ENCODE measurements around the gene WASHC4.

WASHC4 gene, protein sequence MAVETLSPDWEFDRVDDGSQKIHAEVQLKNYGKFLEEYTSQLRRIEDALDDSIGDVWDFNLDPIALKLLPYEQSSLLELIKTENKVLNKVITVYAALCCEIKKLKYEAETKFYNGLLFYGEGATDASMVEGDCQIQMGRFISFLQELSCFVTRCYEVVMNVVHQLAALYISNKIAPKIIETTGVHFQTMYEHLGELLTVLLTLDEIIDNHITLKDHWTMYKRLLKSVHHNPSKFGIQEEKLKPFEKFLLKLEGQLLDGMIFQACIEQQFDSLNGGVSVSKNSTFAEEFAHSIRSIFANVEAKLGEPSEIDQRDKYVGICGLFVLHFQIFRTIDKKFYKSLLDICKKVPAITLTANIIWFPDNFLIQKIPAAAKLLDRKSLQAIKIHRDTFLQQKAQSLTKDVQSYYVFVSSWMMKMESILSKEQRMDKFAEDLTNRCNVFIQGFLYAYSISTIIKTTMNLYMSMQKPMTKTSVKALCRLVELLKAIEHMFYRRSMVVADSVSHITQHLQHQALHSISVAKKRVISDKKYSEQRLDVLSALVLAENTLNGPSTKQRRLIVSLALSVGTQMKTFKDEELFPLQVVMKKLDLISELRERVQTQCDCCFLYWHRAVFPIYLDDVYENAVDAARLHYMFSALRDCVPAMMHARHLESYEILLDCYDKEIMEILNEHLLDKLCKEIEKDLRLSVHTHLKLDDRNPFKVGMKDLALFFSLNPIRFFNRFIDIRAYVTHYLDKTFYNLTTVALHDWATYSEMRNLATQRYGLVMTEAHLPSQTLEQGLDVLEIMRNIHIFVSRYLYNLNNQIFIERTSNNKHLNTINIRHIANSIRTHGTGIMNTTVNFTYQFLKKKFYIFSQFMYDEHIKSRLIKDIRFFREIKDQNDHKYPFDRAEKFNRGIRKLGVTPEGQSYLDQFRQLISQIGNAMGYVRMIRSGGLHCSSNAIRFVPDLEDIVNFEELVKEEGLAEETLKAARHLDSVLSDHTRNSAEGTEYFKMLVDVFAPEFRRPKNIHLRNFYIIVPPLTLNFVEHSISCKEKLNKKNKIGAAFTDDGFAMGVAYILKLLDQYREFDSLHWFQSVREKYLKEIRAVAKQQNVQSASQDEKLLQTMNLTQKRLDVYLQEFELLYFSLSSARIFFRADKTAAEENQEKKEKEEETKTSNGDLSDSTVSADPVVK

DNA sequence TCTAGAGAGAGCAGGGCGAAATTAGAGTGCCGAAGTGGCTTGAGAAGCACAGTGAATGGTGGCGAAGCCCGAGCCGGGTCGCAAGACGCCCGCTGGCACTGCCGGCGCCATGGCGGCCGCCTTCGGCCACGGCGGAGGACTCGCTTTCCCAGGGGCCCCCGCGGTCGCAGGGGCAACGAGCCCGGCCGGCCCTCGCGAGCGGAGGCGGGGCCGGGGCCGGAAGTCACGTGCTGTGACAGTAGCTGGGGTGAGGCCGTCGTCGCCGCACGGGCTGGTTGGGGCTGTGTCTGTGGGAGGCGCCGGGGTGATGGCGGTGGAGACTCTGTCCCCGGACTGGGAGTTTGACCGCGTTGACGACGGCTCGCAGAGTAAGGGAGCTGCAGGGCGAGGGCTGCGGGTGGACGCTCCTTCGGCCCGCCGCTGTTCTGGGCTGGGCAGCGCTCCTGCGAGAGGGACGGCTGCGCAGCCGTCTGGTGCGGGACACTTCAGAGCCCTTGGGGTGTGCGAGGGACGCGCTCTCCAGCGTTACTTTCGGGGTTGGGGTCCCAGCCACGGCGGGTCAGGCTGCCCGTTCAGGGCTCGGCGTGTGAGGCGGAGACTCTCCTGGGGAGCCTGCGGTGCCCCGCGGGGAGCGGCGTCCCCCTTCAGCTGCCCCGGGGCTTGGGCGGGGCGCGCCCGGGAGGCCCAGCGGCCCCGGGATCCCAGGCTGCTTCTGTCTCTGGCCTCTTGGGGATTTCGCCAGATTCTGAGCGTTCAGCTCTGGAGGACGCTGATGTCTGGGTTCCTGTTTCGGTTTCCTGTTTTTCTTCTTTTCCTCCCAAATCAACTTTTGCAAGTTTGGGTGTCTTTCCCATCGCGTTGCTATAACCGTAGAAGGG lies at the start of gene WASHC4:
Gene WASHC4 (plus strand): TSS at position 238 of the 878 bp plus-strand sequence. CDS start 70 bp downstream, at position 308.
- no peaks in the 10 kb centered on the region for H3K9me3 ChIP-seq (ENCODE audit: insufficient read depth, low read depth, low read length)
- peak within 1 kb of the TSS; percentile 80 for H3K27ac ChIP-seq (ENCODE audit: low read length)
- H3K4me1 ChIP-seq (ENCODE audit: insufficient read depth, low read length), result peaks cover 18% of the 10 kb centered on the region; the same call in 1 of the 2 replicates
- H3K27me3 ChIP-seq (ENCODE audit: insufficient read depth, low read length), result no peaks in the 10 kb centered on the region
- peaks cover 11% of the 10 kb centered on the region for H3K36me3 ChIP-seq (ENCODE audit: insufficient read depth, low read depth, low read length)
- H3K9ac ChIP-seq (ENCODE audit: low read depth, low read length), result peak within 1 kb of the TSS; percentile 93
- peak within 1 kb of the TSS; percentile 78 for H3K4me3 ChIP-seq (ENCODE audit: low read length)

DNA sequence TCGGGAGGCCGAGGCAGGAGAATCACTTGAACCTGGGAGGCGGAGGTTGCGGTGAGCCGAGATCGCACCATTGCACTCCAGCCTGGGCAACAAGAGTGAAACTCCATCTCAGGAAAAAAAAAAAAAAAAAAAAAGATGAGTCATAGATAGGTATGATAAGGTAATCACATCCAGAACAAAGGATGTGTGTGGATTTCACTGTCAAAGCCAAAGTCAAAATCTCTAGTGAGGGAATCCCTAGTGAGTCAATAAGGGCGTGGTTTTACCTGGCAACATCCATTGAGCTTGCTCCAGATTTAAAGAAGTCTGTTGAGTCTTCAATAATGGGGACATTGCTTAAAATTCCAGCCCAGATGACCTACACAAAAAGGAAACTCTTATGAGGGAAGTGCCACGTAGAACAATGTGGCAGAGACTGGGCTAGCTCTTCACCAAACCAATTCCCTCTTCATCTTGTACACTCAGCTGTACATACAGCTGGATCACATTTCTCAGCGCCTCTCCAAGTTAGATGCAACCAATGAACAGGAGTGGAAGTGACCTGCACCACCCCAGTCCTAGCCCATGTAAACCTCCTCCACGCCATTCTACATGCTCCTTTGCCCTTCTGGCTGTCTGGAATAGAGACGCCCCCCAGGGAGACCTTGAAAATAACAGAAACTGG lies 46.7 kb upstream of the WASHC4 start:
- Histone ChIP-seq H3K36me3 (ENCODE audit: insufficient read depth, low read depth, low read length) (peaks cover 12% of the 10 kb centered on the region; the same call in 1 of the 2 replicates), H3K27me3 (ENCODE audit: insufficient read depth, low read length) (no peaks in the 10 kb centered on the region), H3K27ac (ENCODE audit: low read length) (no peak overlapping the region), H3K9ac (ENCODE audit: low read depth, low read length) (no peak overlapping the region), H3K4me1 (ENCODE audit: insufficient read depth, low read length) (no peaks in the 10 kb centered on the region), H3K9me3 (ENCODE audit: insufficient read depth, low read depth, low read length) (peaks cover 11% of the 10 kb centered on the region), H3K4me3 (ENCODE audit: low read length) (no peak overlapping the region)

DNA sequence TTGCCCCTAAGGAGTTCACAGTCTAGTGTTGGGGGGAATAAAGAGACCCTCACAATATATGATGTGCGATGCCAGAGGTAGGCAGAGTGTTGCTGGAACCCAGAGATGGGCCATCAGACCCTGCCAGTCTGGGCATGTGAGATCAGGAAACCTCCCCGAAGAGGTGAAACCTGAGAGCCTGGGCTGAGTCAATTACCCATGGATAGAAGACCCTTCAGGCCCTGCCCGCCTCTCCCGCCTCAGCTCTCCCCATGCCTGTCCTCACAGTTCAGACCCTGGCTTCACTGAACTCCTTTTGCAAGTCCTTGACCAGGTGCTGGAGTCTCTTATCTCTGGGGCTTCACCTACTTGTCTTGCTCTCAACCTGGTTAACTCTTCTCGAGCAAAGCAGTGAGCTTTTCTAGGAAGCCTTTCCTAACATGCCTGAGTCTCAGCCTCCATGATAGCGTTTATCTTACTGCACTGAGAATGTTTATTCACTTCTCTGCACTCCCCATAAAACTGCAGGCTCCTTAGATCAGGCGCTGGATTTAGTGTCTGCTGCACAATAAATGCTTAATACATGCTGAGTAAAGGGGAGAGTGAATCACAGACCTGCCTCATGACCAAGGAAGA lies 42.9 kb upstream of the WASHC4 start:
- Histone ChIP-seq H3K36me3 (ENCODE audit: insufficient read depth, low read depth, low read length) (no peaks in the 10 kb centered on the region), H3K9me3 (ENCODE audit: insufficient read depth, low read depth, low read length) (no peaks in the 10 kb centered on the region), H3K4me1 (ENCODE audit: insufficient read depth, low read length) (no peaks in the 10 kb centered on the region), H3K4me3 (ENCODE audit: low read length) (no peak overlapping the region), H3K9ac (ENCODE audit: low read depth, low read length) (no peak overlapping the region), H3K27ac (ENCODE audit: low read length) (no peak overlapping the region), H3K27me3 (ENCODE audit: insufficient read depth, low read length) (no peaks in the 10 kb centered on the region)

DNA sequence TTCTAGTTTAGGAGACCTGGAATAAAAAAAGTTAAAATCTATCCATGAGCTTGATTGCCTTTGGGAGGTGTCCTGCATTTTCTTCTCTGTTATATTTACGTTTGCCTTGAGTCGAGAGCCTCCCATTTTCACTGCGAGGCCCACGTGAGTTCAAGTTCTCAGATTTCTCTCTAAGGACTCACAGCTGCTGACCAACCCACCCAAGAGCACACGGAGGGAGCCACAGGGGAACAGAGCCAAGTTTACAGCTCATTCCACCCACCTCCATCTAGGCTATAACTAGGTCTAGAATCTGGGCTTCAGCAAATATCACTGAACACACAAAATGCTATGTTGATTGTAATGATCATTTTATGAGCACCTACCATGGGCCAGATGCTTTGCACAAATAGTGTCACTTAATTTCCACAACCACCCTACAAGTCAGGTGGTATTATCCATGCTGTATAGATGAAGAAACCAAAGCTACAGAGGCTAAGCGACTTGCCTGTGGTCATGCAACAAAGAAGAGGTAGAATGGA lies 40.0 kb upstream of the WASHC4 start:
- no peaks in the 10 kb centered on the region for H3K36me3 ChIP-seq (ENCODE audit: insufficient read depth, low read depth, low read length)
- no peaks in the 10 kb centered on the region for H3K4me1 ChIP-seq (ENCODE audit: insufficient read depth, low read length)
- H3K27ac ChIP-seq (ENCODE audit: low read length), result no peak overlapping the region
- no peaks in the 10 kb centered on the region for H3K9me3 ChIP-seq (ENCODE audit: insufficient read depth, low read depth, low read length)
- no peak overlapping the region for H3K4me3 ChIP-seq (ENCODE audit: low read length)
- no peaks in the 10 kb centered on the region for H3K27me3 ChIP-seq (ENCODE audit: insufficient read depth, low read length)
- H3K9ac ChIP-seq (ENCODE audit: low read depth, low read length), result no peak overlapping the region

DNA sequence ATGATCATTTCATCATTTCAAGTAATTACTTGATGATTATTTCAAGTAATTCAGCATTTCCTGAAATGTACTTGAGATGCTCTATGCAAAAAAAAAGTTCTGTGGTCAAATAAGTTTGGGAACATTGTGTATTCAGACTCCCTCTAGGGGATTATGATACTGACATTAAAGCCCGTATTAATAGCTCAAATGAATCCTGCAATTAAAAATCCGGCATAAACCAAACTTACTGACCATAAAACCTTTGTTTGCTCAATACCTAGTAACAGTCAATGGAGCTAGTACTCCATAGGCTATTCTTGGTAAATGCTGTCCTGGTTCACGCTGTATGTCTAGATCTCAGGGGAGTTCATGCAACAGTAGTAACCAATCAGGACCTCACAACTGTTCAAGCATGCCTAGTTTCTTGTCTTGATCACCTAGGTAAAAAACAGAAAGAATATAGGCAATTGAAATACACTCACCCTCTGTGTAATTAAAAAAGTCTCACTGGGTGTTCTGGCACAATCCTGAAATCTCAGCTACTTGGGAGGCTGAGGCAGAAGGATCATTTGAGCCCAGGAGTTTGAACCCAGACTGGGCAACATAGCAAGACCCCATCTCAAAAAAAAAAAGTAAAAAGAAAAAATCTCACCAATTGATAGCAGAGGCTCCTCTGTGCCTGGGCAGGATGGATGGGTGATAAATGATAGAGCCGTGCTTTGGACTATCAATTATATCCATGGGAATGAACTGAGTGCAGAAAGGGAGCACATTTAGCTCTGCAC lies 37.4 kb upstream of the WASHC4 start:
- Histone ChIP-seq H3K4me3 (ENCODE audit: low read length) (no peak overlapping the region), H3K27me3 (ENCODE audit: insufficient read depth, low read length) (no peaks in the 10 kb centered on the region), H3K9me3 (ENCODE audit: insufficient read depth, low read depth, low read length) (no peaks in the 10 kb centered on the region), H3K9ac (ENCODE audit: low read depth, low read length) (no peak overlapping the region), H3K4me1 (ENCODE audit: insufficient read depth, low read length) (no peaks in the 10 kb centered on the region), H3K27ac (ENCODE audit: low read length) (no peak overlapping the region), H3K36me3 (ENCODE audit: insufficient read depth, low read depth, low read length) (no peaks in the 10 kb centered on the region)

DNA sequence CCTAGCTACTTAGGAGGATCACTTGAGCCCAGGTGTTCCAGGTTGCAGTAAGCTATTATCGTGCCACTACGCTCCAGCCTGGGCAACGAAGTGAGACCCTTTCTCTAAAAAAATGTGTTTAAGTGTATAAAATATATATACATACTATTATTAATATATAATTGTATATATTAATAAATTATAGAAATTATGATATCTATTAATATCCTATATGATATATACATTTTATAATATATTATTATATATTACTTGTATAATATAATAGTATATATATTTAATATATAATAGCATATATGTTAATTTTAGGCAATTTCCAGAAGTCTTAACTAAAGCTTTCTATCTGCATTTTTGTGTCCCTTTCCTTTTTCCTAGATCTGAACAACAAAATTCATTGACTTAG lies 35.5 kb upstream of the WASHC4 start:
- Histone ChIP-seq H3K36me3 (ENCODE audit: insufficient read depth, low read depth, low read length) (no peaks in the 10 kb centered on the region), H3K4me1 (ENCODE audit: insufficient read depth, low read length) (no peaks in the 10 kb centered on the region), H3K9me3 (ENCODE audit: insufficient read depth, low read depth, low read length) (no peaks in the 10 kb centered on the region), H3K27ac (ENCODE audit: low read length) (no peak overlapping the region), H3K27me3 (ENCODE audit: insufficient read depth, low read length) (no peaks in the 10 kb centered on the region), H3K9ac (ENCODE audit: low read depth, low read length) (no peak overlapping the region), H3K4me3 (ENCODE audit: low read length) (no peak overlapping the region)

DNA sequence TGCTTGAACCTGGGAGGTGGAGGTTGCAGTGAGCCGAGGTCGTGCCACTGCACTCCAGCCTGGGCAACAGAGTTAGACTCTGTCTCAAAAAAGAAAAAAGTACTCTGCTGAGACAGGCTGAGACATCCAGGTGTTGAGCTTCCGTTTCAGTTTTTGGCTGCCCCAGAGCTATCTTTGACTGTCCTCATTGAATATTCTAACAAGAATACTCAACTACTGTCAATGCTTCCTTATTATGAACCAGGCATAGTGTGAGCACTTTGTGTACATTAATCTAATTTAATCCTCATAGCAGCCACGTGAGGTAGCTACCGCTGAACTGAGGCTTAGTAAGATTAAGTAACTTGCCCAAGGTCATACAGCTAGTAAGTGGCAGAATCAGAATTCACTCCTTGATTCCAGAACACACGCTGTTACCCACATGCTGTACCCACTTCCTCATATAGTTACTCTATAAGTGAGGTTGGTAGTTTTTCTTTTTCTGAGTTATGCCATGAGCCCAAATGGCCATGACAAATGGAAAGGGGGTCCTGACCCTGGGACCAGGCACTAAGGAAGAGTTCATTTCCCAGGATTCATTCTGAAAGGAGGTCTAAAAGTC lies 34.5 kb upstream of the WASHC4 start:
- Histone ChIP-seq H3K27me3 (ENCODE audit: insufficient read depth, low read length) (no peaks in the 10 kb centered on the region), H3K4me1 (ENCODE audit: insufficient read depth, low read length) (no peaks in the 10 kb centered on the region), H3K9me3 (ENCODE audit: insufficient read depth, low read depth, low read length) (no peaks in the 10 kb centered on the region), H3K36me3 (ENCODE audit: insufficient read depth, low read depth, low read length) (no peaks in the 10 kb centered on the region), H3K9ac (ENCODE audit: low read depth, low read length) (no peak overlapping the region), H3K4me3 (ENCODE audit: low read length) (no peak overlapping the region), H3K27ac (ENCODE audit: low read length) (no peak overlapping the region)

DNA sequence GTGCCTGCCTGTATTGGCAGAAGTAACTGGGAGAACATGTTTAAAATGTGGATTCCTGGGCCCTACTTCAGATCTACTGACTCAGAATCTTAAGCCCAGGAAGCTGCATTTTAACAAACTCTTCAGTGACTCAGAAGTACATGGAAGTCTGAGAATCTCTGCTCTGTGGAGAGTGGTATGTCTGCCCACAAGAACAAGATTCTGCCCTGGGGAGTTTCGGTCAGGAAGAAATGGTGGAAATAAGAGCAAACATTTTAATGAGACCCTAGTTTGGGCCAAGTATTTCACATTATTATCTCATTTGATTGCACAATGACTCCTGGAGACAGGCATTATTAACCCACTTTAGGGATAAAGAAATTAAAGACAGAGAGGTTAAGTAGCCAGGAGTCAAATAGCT lies 31.4 kb upstream of the WASHC4 start:
- no peak overlapping the region for H3K4me3 ChIP-seq (ENCODE audit: low read length)
- H3K27ac ChIP-seq (ENCODE audit: low read length), result no peak overlapping the region
- no peaks in the 10 kb centered on the region for H3K4me1 ChIP-seq (ENCODE audit: insufficient read depth, low read length)
- H3K27me3 ChIP-seq (ENCODE audit: insufficient read depth, low read length), result no peaks in the 10 kb centered on the region
- H3K9ac ChIP-seq (ENCODE audit: low read depth, low read length), result no peak overlapping the region
- H3K36me3 ChIP-seq (ENCODE audit: insufficient read depth, low read depth, low read length), result no peaks in the 10 kb centered on the region
- no peaks in the 10 kb centered on the region for H3K9me3 ChIP-seq (ENCODE audit: insufficient read depth, low read depth, low read length)

DNA sequence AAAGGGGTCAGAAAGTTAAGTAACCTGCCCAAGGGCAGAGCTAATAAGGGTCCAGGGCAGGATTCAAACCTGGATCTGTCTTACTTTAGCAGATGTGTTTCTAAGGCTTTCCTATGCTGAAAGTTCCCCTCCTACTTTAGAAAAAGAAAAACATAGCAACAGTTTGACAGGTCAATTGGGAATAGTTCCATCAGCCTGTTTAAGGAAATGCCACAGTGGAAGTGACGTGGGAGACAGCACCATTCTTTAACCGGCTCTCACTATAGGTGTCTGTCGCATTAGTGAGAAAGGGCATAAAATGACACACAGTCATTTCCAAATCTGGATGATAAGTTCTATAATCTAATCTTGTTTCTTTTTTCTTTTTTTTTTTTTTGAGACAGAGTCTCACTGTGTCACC lies 30.6 kb upstream of the WASHC4 start:
- Histone ChIP-seq H3K4me3 (ENCODE audit: low read length) (no peak overlapping the region), H3K36me3 (ENCODE audit: insufficient read depth, low read depth, low read length) (no peaks in the 10 kb centered on the region), H3K9me3 (ENCODE audit: insufficient read depth, low read depth, low read length) (no peaks in the 10 kb centered on the region), H3K27ac (ENCODE audit: low read length) (no peak overlapping the region), H3K4me1 (ENCODE audit: insufficient read depth, low read length) (no peaks in the 10 kb centered on the region), H3K27me3 (ENCODE audit: insufficient read depth, low read length) (no peaks in the 10 kb centered on the region), H3K9ac (ENCODE audit: low read depth, low read length) (no peak overlapping the region)
